SU-DHL-6 (cell line): ENCODE measurements around the gene GPR162.

Experiments used
- EZH2phosphoT487 ChIP-seq: fragments of 200-600 bp; sonication (generic), shearing (Covaris generic); conservative IDR thresholded peaks from 2 replicates; pipeline ENCODE4 v1.6.1; 2018; ENCODE audit warnings: mild to moderate bottlenecking, antibody characterized with exemption, low read length, moderate library complexity, mixed read lengths
- TF ChIP-seq, protein P1 (sequence below): fragments of 200-600 bp; sonication (generic); IDR thresholded peaks from one replicate; pipeline ENCODE4 v1.5.1; 2017; ENCODE audit warnings: antibody characterized with exemption, mild to moderate bottlenecking, low read length, moderate library complexity; ENCODE audit not compliant: insufficient read depth, poor library complexity, severe bottlenecking

DNA sequence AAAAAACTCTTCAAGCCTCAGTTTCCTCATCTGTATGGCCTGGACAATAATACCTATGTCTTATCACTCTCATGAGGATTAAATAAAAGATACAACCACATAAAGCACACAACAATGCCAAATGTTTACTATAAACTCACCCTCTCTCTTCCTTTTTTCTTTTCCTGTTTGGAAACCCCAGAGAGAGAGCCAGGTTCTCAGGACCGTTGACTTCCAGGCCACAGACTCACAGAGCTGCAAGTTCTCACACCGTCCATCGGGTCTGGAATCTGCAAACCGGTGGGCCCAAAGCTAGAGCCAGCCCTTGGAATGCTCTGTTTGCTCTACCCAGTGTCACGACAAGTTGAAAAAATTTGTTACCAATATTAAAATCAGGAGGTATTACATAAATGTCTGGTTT, 36.9 kb upstream of the GPR162 start:
- TF ChIP-seq, protein P1, sequence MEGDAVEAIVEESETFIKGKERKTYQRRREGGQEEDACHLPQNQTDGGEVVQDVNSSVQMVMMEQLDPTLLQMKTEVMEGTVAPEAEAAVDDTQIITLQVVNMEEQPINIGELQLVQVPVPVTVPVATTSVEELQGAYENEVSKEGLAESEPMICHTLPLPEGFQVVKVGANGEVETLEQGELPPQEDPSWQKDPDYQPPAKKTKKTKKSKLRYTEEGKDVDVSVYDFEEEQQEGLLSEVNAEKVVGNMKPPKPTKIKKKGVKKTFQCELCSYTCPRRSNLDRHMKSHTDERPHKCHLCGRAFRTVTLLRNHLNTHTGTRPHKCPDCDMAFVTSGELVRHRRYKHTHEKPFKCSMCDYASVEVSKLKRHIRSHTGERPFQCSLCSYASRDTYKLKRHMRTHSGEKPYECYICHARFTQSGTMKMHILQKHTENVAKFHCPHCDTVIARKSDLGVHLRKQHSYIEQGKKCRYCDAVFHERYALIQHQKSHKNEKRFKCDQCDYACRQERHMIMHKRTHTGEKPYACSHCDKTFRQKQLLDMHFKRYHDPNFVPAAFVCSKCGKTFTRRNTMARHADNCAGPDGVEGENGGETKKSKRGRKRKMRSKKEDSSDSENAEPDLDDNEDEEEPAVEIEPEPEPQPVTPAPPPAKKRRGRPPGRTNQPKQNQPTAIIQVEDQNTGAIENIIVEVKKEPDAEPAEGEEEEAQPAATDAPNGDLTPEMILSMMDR: no peak
- no peak for TF ChIP-seq EZH2phosphoT487
